Upper lobe of right lung (tissue), 1 donor: ENCODE data around the gene ZNF500. TPM values are rescaled to one million over a fixed set of nuclear protein-coding genes. Genes with fewer than 3 reads are reported as not detected.

ENCODE experiments used
- ATAC-seq: fragments of 200-7000 bp; cut with Tn5 transposase; one replicate; pipeline ENCODE4 v1.9.1; 2020; ENCODE audit warnings: mild to moderate bottlenecking, moderate library complexity
- DNase-seq: peaks from one replicate; pipeline ENCODE4 v3.0.0-alpha.2; 2020
- H3K27ac ChIP-seq: fragments of 200-600 bp; one replicate; pipeline ENCODE4 v1.8.0; 2022
- H3K27me3 ChIP-seq: fragments of 200-600 bp; one replicate; pipeline ENCODE4 v1.8.0; 2022; ENCODE audit warnings: mild to moderate bottlenecking
- H3K36me3 ChIP-seq: fragments of 200-600 bp; one replicate; pipeline ENCODE4 v1.8.0; 2022
- H3K4me1 ChIP-seq: fragments of 200-600 bp; one replicate; pipeline ENCODE4 v1.8.0; 2022
- H3K4me3 ChIP-seq: fragments of 200-600 bp; one replicate; pipeline ENCODE4 v1.8.0; 2022; ENCODE audit warnings: mild to moderate bottlenecking
- H3K9me3 ChIP-seq: fragments of 200-600 bp; one replicate; pipeline ENCODE4 v1.8.0; 2022
- intact Hi-C: fragments of 100-400 bp; cut with DNase I; formaldehyde crosslinking; loops from one replicate; pipeline ENCODE4 v1.11.0; 2022
- total RNA-seq: library from RNA; stranded (reverse); fragmentation: NEBNext Ultra II Directional; extraction: Animal tissue kit (Norgen Biotek cat#: 25700); gene quantifications from one replicate; pipeline ENCODE4 v1.2.1, GENCODE V29; 2021
- TF ChIP-seq, protein P1 (sequence below): fragments of 200-600 bp; IDR thresholded peaks from one replicate; pipeline ENCODE4 v1.8.0; 2022; ENCODE audit warnings: antibody characterized with exemption
- donor health status: DM: no; HTN: yes; CAD: no; lungs with severe emphysema.

The ZNF500 gene
- total RNA-seq, 1 donor from 2014 or later = 15.7 TPM

DNA sequence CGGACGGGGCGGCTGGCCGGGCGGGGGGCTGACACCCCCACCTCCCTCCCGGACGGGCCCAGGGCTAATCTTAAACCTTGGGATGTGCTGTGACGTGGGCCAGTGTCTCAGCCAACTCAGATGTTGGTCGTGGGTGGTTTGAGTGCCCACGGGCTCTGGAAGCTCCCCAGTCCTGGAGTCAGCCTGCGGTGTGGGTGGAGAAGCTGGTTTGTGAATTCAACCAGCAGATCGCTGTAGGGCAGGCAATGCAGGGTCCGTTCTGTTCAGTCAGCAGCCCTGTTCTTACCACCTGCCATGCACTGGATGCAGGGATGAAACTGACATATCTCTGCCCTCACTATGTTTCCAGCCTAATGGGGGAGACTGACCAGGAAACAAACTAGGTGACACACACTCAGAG is 8.0 kb upstream of the ZNF500 start:
- no peak overlapping the region for H3K4me3 ChIP-seq
- H3K27ac ChIP-seq = no peak overlapping the region
- H3K9me3 ChIP-seq = no peaks in the 10 kb centered on the region
- TF ChIP-seq, protein P1, sequence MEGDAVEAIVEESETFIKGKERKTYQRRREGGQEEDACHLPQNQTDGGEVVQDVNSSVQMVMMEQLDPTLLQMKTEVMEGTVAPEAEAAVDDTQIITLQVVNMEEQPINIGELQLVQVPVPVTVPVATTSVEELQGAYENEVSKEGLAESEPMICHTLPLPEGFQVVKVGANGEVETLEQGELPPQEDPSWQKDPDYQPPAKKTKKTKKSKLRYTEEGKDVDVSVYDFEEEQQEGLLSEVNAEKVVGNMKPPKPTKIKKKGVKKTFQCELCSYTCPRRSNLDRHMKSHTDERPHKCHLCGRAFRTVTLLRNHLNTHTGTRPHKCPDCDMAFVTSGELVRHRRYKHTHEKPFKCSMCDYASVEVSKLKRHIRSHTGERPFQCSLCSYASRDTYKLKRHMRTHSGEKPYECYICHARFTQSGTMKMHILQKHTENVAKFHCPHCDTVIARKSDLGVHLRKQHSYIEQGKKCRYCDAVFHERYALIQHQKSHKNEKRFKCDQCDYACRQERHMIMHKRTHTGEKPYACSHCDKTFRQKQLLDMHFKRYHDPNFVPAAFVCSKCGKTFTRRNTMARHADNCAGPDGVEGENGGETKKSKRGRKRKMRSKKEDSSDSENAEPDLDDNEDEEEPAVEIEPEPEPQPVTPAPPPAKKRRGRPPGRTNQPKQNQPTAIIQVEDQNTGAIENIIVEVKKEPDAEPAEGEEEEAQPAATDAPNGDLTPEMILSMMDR = no peak
- H3K27me3 ChIP-seq = no peaks in the 10 kb centered on the region
- no peaks in the 10 kb centered on the region for H3K36me3 ChIP-seq
- intact Hi-C loops = no loop called here
- H3K4me1 ChIP-seq = no peaks in the 10 kb centered on the region
- ATAC-seq (no peak), DNase-seq (no peak)

DNA sequence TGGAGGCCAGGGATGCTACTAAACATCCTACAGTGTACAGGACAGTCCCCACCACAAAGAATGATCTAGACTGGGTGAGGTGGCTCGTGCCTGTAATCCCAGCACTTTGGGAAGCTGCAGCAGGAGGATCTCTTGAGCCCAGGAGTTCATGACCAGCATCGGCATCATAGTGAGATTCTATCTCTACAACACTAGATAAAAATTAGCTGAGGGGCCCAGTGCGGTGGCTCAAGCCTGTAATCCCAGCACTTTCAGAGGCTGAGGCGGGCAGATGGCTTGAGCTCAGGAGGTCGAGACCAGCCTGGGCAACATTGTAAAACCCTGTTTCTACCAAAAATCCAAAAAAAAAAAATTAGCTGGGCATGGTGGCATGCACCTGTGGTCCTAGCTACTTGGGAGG is 5.4 kb upstream of the ZNF500 start:
- intact Hi-C loops = no loop called here
- TF ChIP-seq, protein P1 = no peak

DNA sequence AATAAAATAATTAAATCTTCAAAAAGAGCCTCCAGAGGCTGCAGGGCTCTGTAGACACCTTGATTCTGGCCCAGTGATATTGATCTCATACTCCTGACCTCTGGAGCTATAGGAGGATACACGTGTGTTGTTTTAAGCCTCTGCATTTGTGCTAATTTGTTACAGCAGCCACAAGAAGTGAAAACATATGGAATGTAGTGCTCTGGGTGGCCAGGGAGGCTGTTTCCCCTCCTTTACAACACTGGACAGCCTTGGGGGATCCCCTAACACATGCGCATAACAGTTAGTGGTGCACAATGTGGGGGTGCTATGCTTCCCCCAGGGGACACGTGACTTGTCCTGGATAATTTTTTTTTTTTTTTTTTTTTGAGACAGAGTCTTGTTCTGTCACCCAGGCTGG is 4.7 kb upstream of the ZNF500 start:
- Histone ChIP-seq H3K36me3 (no peaks in the 10 kb centered on the region), H3K9me3 (no peaks in the 10 kb centered on the region), H3K4me3 (no peak overlapping the region), H3K27ac (no peak overlapping the region), H3K27me3 (no peaks in the 10 kb centered on the region), H3K4me1 (peaks cover 15% of the 10 kb centered on the region)
- intact Hi-C loops = no loop called here
- ATAC-seq (no peak), DNase-seq (no peak)
- TF ChIP-seq, protein P1 = no peak

More for the DNA sequence above, 5.4 kb upstream of the ZNF500 start:
- Histone ChIP-seq H3K4me1 (peaks cover 14% of the 10 kb centered on the region), H3K36me3 (no peaks in the 10 kb centered on the region), H3K4me3 (no peak overlapping the region), H3K27ac (no peak overlapping the region), H3K27me3 (no peaks in the 10 kb centered on the region), H3K9me3 (no peaks in the 10 kb centered on the region)
- DNase-seq (no peak), ATAC-seq (no peak)

DNA sequence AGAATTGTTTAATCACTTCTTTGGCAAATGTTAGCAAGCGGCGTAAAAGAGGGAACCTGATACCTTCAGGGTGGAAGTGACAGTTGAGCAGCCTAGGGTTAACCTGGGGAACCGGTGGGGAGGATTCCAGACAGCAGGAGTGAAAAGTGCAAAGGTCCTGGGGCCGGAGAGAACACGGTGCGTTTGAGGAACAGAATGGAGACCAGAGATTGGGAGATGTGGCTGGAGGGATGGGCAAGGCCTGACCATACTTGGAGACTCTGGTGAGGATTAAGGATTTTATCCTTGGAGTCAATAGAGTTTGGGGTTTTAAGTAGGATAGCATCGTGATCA is 2.3 kb upstream of the ZNF500 start:
- DNase-seq (no peak), ATAC-seq (no peak)
- intact Hi-C loops = no loop called here
- Histone ChIP-seq H3K4me1 (peaks cover 28% of the 10 kb centered on the region), H3K4me3 (peak overlapping the region; percentile 81), H3K27me3 (no peaks in the 10 kb centered on the region), H3K36me3 (no peaks in the 10 kb centered on the region), H3K27ac (no peak overlapping the region), H3K9me3 (no peaks in the 10 kb centered on the region)
- TF ChIP-seq, protein P1 = no peak

DNA sequence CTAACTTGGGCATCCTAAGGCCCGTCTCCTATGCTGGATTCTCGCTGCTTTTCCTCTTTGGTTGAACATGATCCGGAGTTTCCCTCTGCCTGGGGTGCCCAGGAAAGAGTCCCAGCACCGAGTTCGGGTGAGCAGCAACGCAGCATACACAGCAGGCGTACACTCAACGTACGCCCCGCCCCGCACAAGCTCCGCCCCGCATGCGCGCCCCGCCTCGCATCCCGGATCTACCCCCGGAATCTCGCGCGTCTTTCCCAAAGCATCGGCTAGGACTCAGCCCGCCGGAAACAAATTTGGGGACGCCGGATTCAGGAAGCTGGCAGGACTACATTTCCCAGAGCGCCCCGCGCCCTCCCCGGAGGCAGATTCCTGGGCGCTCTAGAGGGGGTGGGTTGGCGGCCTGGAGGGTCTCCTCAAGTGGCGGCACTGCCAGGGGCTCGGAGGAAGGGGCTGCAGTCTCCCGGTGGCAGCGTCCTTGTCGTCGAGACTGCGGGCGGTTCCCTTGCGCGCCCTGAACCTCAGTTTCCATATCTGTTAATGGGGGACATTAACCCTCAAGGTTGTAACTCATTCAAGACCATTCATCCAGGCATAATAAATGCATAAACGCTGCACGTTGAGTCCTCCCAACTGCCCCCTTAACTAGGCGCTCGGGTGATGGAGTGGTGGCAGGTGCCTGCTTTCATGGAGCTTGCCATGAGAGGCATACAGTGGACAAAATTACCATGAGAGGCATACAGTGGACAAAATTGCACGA is 1.8 kb upstream of the ZNF500 start:
- intact Hi-C loops = no loop called here

More for the DNA sequence above, 1.8 kb upstream of the ZNF500 start:
- TF ChIP-seq, protein P1 = no peak
- peak; percentile 99 for DNase-seq
- H3K4me3 ChIP-seq = peak overlapping the region; percentile 81
- H3K27ac ChIP-seq = peak overlapping the region; percentile 84
- H3K36me3 ChIP-seq = peaks cover 1% of the 10 kb centered on the region
- no peaks in the 10 kb centered on the region for H3K27me3 ChIP-seq
- peaks cover 28% of the 10 kb centered on the region for H3K4me1 ChIP-seq
- no peaks in the 10 kb centered on the region for H3K9me3 ChIP-seq
- peak; percentile 95 for ATAC-seq
